ENCODE measurements around the gene HOXC5. TPM values are rescaled to one million over a fixed set of nuclear protein-coding genes. Genes with fewer than 3 reads are reported as not detected.

Gene HOXC5
- total RNA-seq, 4 donors from 2014 or later: 0.36 to 1.4 TPM; not detected in 2

DNA sequence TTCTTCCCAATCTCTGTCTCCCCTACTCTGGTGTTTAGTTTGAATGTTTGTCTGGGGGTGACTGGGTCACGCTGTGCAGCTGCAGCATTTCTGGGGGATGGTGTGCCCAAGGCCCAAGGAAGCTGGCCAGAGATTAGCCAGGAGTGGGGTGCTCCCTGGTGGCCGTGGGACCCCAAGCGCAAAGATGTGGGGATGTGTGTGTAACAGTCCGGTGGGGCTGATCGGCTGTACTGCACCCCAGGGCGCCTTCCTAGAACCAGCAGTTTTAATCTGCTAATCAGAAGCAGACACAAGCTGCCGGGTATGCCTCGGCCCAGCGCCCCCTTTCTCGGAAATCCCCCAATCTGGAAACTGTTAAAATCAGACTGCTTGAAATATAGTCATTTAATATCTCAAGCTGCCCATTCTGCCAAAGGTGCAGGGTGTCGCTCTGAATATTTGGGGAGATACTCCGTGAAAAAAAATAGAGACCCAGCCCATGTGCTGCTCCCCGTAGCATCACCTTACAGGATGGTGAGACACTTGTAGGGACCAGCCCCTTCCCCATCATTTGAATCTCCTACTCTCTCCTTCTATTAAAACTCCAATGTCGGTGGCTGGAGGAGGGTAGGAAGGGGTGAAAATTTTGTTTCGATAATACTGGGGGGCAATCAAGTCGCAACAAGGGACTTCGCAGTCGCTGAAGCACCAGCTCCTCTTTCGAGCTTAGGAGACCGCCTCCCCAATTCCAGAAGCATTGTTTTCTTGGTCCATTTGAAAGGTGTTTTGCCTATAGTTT lies 28.6 kb upstream of the HOXC5 start:
- ATAC-seq: no peak
- Histone ChIP-seq H3K9me3 (no peaks in the 10 kb centered on the region), H3K4me3 (peak overlapping the region; percentile 24 to 82 (median 63)), H3K27me3 (peaks cover 0 to 4% (median 0%) of the 10 kb centered on the region in 3 donors), H3K27ac (peak overlapping the region; percentile 94 to 100 (median 98)), H3K36me3 (no peaks in the 10 kb centered on the region), H3K4me1 (peaks cover 31 to 54% of the 10 kb centered on the region in 2 donors)
- TF ChIP-seq, protein P1, sequence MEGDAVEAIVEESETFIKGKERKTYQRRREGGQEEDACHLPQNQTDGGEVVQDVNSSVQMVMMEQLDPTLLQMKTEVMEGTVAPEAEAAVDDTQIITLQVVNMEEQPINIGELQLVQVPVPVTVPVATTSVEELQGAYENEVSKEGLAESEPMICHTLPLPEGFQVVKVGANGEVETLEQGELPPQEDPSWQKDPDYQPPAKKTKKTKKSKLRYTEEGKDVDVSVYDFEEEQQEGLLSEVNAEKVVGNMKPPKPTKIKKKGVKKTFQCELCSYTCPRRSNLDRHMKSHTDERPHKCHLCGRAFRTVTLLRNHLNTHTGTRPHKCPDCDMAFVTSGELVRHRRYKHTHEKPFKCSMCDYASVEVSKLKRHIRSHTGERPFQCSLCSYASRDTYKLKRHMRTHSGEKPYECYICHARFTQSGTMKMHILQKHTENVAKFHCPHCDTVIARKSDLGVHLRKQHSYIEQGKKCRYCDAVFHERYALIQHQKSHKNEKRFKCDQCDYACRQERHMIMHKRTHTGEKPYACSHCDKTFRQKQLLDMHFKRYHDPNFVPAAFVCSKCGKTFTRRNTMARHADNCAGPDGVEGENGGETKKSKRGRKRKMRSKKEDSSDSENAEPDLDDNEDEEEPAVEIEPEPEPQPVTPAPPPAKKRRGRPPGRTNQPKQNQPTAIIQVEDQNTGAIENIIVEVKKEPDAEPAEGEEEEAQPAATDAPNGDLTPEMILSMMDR (IDR thresholded peaks at IDR 0.05 in 4 of 5, conservative IDR thresholded peaks at IDR 0.05 in 1 of 5): no peak
- TF ChIP-seq POLR2A (IDR thresholded peaks at IDR 0.05): no peak
- DNase-seq: no peak
- in situ Hi-C loops (cut with MboI; ENCODE audit: low sequenced_read_pairs in 4 of 4): loop anchor here in 2 of 4 donors (25.0 kb wide), 1 partner anchor 358 kb away; the partner anchor contains the start of gene GPR84 (in 2 of the 2)
- intact Hi-C loops (cut with DNase I; ENCODE audit: low total_unique reads): no loop called here

DNA sequence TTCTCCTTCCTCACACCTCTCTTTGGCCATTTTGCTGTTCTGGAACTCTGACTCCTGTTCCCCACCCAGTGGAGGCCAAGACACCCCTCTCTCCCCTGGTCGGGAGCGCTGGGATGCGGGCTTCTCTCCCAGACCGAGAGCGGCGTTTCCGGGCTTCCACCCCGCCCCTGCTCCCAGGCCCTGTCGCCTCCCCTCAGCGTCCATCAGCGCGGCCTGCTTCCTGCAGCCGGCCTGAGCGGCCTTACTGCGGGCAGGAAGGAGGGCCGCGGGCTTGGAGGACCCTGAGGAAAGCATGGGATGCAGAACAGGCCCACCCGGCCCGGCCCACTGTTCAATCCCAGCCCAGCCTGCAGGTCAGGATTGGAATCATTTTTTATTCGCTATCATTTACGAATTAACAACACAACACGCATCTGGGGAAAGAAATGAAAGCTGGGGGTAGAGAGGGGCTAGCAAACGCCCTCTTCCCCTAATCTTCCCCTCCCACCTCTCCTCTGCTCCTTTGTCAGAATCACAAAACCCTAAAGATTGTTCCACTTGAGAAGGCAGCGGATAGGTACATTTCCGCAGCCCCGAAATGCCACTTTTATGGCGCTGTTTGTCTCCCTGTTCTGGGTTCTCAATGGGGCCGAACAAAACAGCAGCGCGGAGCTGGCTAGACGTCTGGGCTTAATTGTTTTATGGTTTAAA lies 27.9 kb upstream of the HOXC5 start:
- H3K27me3 ChIP-seq: peaks cover 0 to 2% (median 0%) of the 10 kb centered on the region in 3 donors
- no peaks in the 10 kb centered on the region for H3K36me3 ChIP-seq
- TF ChIP-seq, protein P1 (IDR thresholded peaks at IDR 0.05 in 4 of 5, conservative IDR thresholded peaks at IDR 0.05 in 1 of 5): no peak
- no peak for TF ChIP-seq POLR2A (IDR thresholded peaks at IDR 0.05)
- H3K27ac ChIP-seq: peak overlapping the region; percentile 94 to 100 (median 98)
- H3K9me3 ChIP-seq: no peaks in the 10 kb centered on the region
- ATAC-seq: no peak
- DNase-seq: peak in 1 of 2 donors; percentile 47
- H3K4me3 ChIP-seq: peak overlapping the region; percentile 24 to 82 (median 63)
- peaks cover 31 to 60% of the 10 kb centered on the region in 2 donors for H3K4me1 ChIP-seq
- in situ Hi-C loops (cut with MboI; ENCODE audit: low sequenced_read_pairs in 4 of 4): loop anchor here in 2 of 4 donors (25.0 kb wide), 1 partner anchor 357 kb away; the partner anchor contains the start of gene GPR84 (in 2 of the 2)
- intact Hi-C loops (cut with DNase I; ENCODE audit: low total_unique reads): no loop called here

DNA sequence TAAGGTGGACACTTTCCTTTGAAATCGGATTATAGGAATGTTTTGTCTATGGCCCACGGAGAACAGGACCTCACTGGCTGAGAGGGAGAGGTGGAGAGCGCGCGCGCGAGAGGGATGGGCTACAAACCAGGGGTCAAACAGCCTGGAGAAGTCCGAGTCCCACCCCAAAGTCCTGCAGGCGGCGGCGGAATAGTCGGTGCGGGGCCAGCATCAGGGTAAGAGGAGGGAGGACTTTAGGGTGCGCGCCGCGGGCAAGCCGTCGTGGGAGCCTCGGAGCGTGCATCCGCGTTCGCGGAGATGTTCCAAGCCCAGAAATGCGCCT lies 27.4 kb upstream of the HOXC5 start:
- H3K4me1 ChIP-seq: peaks cover 31 to 64% of the 10 kb centered on the region in 2 donors
- intact Hi-C loops (cut with DNase I; ENCODE audit: low total_unique reads) (no loop called here), in situ Hi-C loops (cut with MboI; ENCODE audit: low sequenced_read_pairs in 4 of 4) (loop anchor here in 2 of 4 donors (25.0 kb wide), 1 partner anchor 357 kb away; the partner anchor contains the start of gene GPR84 (in 2 of the 2))
- ATAC-seq (peak; percentile 2 to 8), DNase-seq (no peak)
- peak overlapping the region; percentile 94 to 100 (median 98) for H3K27ac ChIP-seq
- peaks cover 0 to 2% (median 0%) of the 10 kb centered on the region in 3 donors for H3K27me3 ChIP-seq
- no peak for TF ChIP-seq POLR2A (IDR thresholded peaks at IDR 0.05)
- TF ChIP-seq, protein P1 (IDR thresholded peaks at IDR 0.05 in 4 of 5, conservative IDR thresholded peaks at IDR 0.05 in 1 of 5): no peak
- H3K36me3 ChIP-seq: no peaks in the 10 kb centered on the region
- H3K4me3 ChIP-seq: peak overlapping the region; percentile 24 to 82 (median 63)
- H3K9me3 ChIP-seq: no peaks in the 10 kb centered on the region

DNA sequence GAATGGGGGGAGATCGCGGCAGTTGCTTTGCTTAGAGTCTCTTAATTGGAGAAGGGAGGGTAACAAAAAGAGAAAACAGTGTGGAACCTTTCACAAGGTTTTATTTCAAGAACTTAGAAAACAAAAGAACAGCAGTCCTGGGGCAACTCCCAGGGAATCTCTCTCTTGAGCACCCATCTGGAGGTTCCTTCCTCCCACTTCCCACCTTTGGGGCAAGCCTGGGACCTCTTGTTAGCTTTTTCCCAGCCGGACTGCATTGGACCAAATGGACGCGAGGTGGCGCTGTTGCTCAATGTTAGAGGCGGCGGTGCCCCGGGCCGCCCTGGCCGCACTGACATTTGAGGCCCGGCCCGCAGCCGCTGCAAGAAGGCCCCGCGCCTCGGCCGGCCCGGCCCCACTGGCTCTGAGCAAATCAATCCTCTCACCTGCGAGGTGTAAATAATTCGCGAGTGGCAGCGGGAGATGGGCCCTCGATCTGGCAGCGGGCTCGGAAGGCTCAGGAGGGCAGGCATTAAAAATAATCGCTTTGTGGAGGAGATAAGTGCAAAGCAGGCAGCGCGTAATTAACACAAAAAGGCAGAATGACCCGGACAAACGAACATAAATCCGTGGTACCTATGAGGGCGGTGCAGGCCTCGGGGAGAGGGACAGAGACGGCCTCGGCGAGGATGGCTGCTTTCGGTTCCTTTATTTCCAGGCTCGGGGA lies 26.8 kb upstream of the HOXC5 start:
- TF ChIP-seq, protein P1 (IDR thresholded peaks at IDR 0.05 in 4 of 5, conservative IDR thresholded peaks at IDR 0.05 in 1 of 5): peak; percentile 91 to 99 (median 97)
- TF ChIP-seq POLR2A (IDR thresholded peaks at IDR 0.05): no peak
- Histone ChIP-seq H3K4me1 (peaks cover 31 to 64% of the 10 kb centered on the region in 2 donors), H3K4me3 (peak overlapping the region; percentile 24 to 82 (median 63)), H3K9me3 (no peaks in the 10 kb centered on the region), H3K27me3 (no peaks in the 10 kb centered on the region), H3K27ac (peak overlapping the region; percentile 94 to 100 (median 98)), H3K36me3 (no peaks in the 10 kb centered on the region)
- intact Hi-C loops (cut with DNase I; ENCODE audit: low total_unique reads) (loop anchor here (1.0 kb wide), 1 partner anchor 15 kb away; no protein-coding TSS in a partner anchor), in situ Hi-C loops (cut with MboI; ENCODE audit: low sequenced_read_pairs in 4 of 4) (loop anchor here in 2 of 4 donors (25.0 kb wide), 1 partner anchor 356 kb away; the partner anchor contains the start of gene GPR84 (in 2 of the 2))
- peak; percentile 63 to 67 for ATAC-seq
- peak; percentile 83 to 91 for DNase-seq
